CD8-positive, alpha-beta memory T cell (primary cell): Measurements from ENCODE around the gene MIB2. TPM values are rescaled to one million over a fixed set of nuclear protein-coding genes. Genes with fewer than 3 reads are reported as not detected.
"Not testable (repeated sequence)": the region's sequence is repeated elsewhere in the genome, so short reads cannot be mapped to it uniquely, and the experiment has no call there.

Experiments used
- CTCF ChIA-PET: fragments of 350-600 bp; sonication (Branson Sonifier 250); formaldehyde crosslinking; loops from one replicate; lab custom pipeline; 2021; ENCODE audit warnings: antibody characterized with exemption; lab: Charles Lee
- POLR2A ChIA-PET: fragments of 350-600 bp; sonication (Branson Sonifier 250); formaldehyde crosslinking; loops from one replicate; lab custom pipeline; 2021; ENCODE audit warnings: antibody characterized with exemption; lab: Charles Lee
- DNase-seq, 5 donors: peaks; one replicate each; pipeline versions ENCODE4 v3.0.0 to v3.0.0-alpha.2; 2020 to 2022; ENCODE audit warnings: mixed read lengths in 1 of 5
- H3K27ac ChIP-seq: one replicate; pipeline ENCODE4 v1.7.0; 2013; ENCODE audit warnings: low read depth, mild to moderate bottlenecking, low read length, moderate library complexity
- H3K27me3 ChIP-seq: 2 replicates; pipeline ENCODE4 v1.7.0; 2013; ENCODE audit warnings: low read length, mild to moderate bottlenecking; ENCODE audit not compliant: insufficient read depth, poor library complexity, severe bottlenecking
- H3K36me3 ChIP-seq: 2 replicates; pipeline ENCODE4 v1.7.0; 2013; ENCODE audit warnings: mild to moderate bottlenecking, low read length, moderate library complexity; ENCODE audit not compliant: insufficient read depth
- H3K4me1 ChIP-seq: 2 replicates; pipeline ENCODE4 v1.7.0; 2013; ENCODE audit warnings: mild to moderate bottlenecking, low read length, moderate library complexity; ENCODE audit not compliant: insufficient read depth
- H3K4me3 ChIP-seq: 2 replicates; pipeline ENCODE4 v1.7.0; 2013; ENCODE audit warnings: mild to moderate bottlenecking, low read length
- H3K9me3 ChIP-seq: 2 replicates; pipeline ENCODE4 v1.7.0; 2013; ENCODE audit warnings: mild to moderate bottlenecking, low read length
- H3K27ac Mint-ChIP-seq, 8 donors: one replicate each; pipeline ENCODE4 v1.8.0; 2020 to 2021; ENCODE audit warnings: mixed read lengths in 8 of 8, mild to moderate bottlenecking in 6 of 8, inconsistent platforms in 3 of 8, moderate library complexity in 3 of 8
- H3K27me3 Mint-ChIP-seq, 2 donors: one replicate each; pipeline ENCODE4 v1.8.0; 2020 to 2021; ENCODE audit warnings: mixed read lengths in 2 of 2, mild to moderate bottlenecking in 1 of 2, moderate library complexity in 1 of 2
- H3K36me3 Mint-ChIP-seq, 3 donors: one replicate each; pipeline ENCODE4 v1.8.0; 2020 to 2021; ENCODE audit warnings: mixed read lengths in 3 of 3, inconsistent platforms in 1 of 3, mild to moderate bottlenecking in 1 of 3
- H3K4me1 Mint-ChIP-seq, 3 donors: one replicate each; pipeline ENCODE4 v1.8.0; 2020 to 2021; ENCODE audit warnings: mixed read lengths in 3 of 3, inconsistent platforms in 1 of 3, mild to moderate bottlenecking in 1 of 3
- H3K4me3 Mint-ChIP-seq, 7 donors: one replicate each; pipeline ENCODE4 v1.8.0; 2020 to 2021; ENCODE audit warnings: mixed read lengths in 7 of 7, mild to moderate bottlenecking in 6 of 7, moderate library complexity in 4 of 7, inconsistent platforms in 2 of 7
- H3K9me3 Mint-ChIP-seq, 5 donors: one replicate each; pipeline ENCODE4 v1.8.0; 2020 to 2022; ENCODE audit warnings: mixed read lengths in 5 of 5, mild to moderate bottlenecking in 3 of 5, moderate library complexity in 2 of 5, inconsistent platforms in 1 of 5
- polyA plus RNA-seq: library from polyadenylated mRNA; unstranded; fragments of 300-500 nt; fragmentation: Illumina TruSeq; gene quantifications from one replicate; pipeline ENCODE4 v1.2.3, GENCODE V29; 2021
- total RNA-seq, 2 experiments: library from RNA; stranded (reverse); gene quantifications; one replicate each; pipeline ENCODE4 v1.2.3, GENCODE V29; 2021

Gene MIB2
- total and polyA plus RNA-seq, 3 experiments from 2014 or later, result 40.4 to 46.6 (median 45.7) TPM

DNA sequence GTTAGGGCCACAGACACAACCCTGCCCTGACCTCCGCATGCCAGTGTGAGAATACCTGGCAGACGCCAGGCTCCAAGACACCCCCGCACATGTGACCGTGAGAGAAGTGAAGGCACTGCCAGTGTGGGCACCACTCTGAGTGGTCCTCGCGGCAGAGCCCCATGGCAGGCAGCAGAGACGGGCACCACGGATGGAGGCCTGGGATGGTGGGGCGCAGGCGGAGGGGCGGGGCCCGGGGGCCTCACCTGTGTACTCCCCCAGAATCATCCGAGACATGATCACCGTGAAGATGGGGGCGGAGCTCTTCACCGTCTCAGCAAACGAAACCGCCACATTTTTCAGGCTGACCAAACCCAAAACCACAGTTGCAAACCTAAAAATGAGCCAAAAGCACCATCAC, 59.9 kb downstream of the MIB2 start:
- POLR2A ChIA-PET, H3K4me3 Mint-ChIP-seq, H3K9me3 ChIP-seq, DNase-seq, H3K27ac Mint-ChIP-seq, H3K4me3 ChIP-seq, H3K36me3 ChIP-seq, H3K27me3 ChIP-seq, CTCF ChIA-PET, H3K9me3 Mint-ChIP-seq, H3K27ac ChIP-seq, H3K27me3 Mint-ChIP-seq: not testable (repeated sequence)
- H3K4me1 Mint-ChIP-seq, result peaks cover 22 to 27% (median 25%) of the 10 kb centered on the region in 3 donors
- H3K4me1 ChIP-seq, result peaks cover 15% of the 10 kb centered on the region
- H3K36me3 Mint-ChIP-seq, result peaks cover 0 to 34% (median 0%) of the 10 kb centered on the region in 3 donors

DNA sequence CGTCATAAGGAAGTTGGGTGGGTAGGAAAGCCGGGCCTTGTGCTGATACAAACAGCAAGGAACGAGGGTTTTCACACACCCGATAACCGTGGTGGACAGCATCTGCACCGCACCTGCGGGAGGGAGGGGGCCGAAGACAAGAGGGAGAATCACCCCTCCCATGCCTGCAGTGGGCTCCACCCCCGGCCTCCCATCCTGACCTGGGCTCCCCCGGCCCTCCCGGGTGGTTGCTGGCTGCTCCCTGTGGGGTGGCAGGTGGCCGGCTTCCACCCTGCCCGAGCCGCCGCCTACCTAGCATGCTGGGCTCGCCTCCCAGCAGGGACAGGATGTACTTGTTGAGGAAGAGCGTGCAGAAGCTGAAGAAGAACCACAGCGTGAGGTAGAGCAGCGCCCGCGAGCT, 60.8 kb downstream of the MIB2 start:
- H3K4me3 ChIP-seq, H3K36me3 ChIP-seq, H3K9me3 Mint-ChIP-seq, H3K9me3 ChIP-seq, H3K27me3 ChIP-seq, H3K27me3 Mint-ChIP-seq, H3K4me3 Mint-ChIP-seq, CTCF ChIA-PET, H3K27ac Mint-ChIP-seq, H3K27ac ChIP-seq, POLR2A ChIA-PET: not testable (repeated sequence)
- H3K4me1 Mint-ChIP-seq, result peaks cover 22 to 27% (median 25%) of the 10 kb centered on the region in 3 donors
- DNase-seq, result peak in 1 of 5 donors; percentile 46
- H3K36me3 Mint-ChIP-seq, result peaks cover 0 to 29% (median 0%) of the 10 kb centered on the region in 3 donors
- H3K4me1 ChIP-seq, result peaks cover 15% of the 10 kb centered on the region

DNA sequence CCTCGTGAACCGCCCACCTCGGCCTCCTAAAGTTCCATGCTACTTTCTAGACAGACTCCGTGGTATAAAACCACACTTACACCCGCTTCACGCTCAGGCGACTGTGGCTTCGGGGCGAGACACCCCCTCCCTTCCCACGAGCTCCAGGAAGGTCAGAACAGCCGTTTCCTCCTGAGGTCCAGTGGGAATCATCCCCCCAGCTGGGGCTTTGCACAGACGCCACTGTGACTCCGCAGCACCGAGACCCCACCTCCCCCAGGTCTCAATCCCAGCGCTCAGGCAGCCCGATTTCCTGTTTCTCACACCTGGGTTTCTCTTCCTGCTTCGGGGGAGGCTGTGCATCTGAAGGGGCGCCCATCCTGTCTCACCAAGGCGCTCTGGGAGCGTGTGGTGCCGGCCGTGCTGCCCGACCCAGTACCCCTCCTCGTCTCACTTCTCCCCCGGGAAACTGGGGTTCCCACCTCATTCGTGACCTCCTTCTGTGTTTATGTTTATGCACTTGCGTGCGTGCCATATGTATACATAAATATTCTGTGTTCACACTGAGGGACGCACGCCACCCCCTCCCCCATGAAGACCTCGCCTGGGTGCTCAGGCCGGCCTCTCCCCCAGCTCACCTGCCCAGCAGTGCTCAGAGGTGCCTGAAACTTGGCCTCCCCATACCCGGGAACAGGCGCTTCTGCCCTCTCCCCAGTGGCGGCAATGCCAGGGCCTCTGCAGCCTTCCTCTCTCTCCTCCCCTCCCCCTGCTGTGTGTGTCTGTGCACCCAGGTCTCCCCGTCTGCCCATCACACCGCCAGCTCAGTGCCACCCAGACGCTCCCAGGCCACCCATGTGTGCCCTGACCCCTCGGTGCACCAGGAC, 62.6 kb downstream of the MIB2 start:
- ChIA-PET POLR2A (interaction anchor here (0.7 to 2.4 kb wide), 2 partner anchors 49 to 231 kb away, joined by 7 to 19 read pairs; no protein-coding TSS in a partner anchor), CTCF (interaction anchor here (0.6 to 2.0 kb wide), 5 partner anchors 8 to 105 kb away, joined by 3 to 8 read pairs (median 4); partner anchors contain the start of gene CDK11A)
- Histone ChIP-seq H3K4me1 (peaks cover 15% of the 10 kb centered on the region), H3K4me3 (peak overlapping the region; percentile 49), H3K27ac (peak overlapping the region; percentile 49), H3K36me3 (peaks cover 7% of the 10 kb centered on the region), H3K27me3 (no peaks in the 10 kb centered on the region), H3K9me3 (no peaks in the 10 kb centered on the region)
- DNase-seq, result peak; percentile 36 to 72 (median 65)
- Mint-ChIP-seq H3K36me3 (peaks cover 0 to 20% (median 0%) of the 10 kb centered on the region in 3 donors), H3K9me3 (no peaks in the 10 kb centered on the region), H3K27ac (peak overlapping the region; percentile 90 to 99 (median 96)), H3K4me1 (peaks cover 28 to 33% (median 30%) of the 10 kb centered on the region in 3 donors), H3K27me3 (peaks cover 0 to 1% of the 10 kb centered on the region in 2 donors), H3K4me3 (peak overlapping the region; percentile 78 to 91 (median 86))

DNA sequence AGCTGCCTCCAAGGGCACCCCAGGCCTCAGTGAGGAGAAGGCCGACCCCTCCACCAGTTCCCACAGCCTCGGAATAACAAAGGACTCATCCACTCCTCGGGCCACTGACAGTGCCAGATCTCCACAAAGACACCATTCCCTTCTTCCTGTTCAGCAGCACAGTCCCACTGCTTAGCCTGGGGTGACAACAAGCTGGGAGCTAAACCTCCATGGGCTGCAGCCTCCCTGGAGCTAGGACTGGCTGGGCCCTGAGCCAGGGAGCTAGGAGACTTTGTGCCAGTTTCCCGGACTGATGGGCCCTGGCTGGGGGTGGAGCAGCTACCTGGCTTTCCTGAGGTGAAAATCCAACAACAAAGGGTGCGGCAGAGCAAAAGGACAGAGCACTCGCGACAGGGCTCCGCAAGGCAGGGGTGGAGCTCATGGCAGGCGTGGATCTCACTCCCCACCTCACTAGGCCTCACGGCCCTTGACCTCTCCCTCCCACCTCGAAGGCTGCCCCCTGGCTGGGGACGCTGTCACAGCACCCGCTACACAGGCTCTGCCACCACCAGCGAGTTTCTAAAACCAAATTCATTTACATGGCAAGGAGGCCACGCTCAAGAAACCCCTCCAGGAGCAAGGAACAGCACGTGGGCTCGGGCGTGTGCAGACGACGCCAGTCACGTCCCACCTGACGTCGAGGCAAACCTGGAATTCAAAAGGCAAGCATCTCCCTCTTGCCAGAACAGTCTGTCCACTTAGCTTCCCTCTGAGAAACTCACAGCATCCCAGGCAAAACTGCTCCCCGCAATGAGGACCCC, 63.5 kb downstream of the MIB2 start:
- Histone ChIP-seq H3K27me3 (no peaks in the 10 kb centered on the region), H3K9me3 (no peaks in the 10 kb centered on the region), H3K27ac (no peak overlapping the region), H3K4me3 (peak overlapping the region; percentile 49), H3K36me3 (peaks cover 11% of the 10 kb centered on the region), H3K4me1 (peaks cover 15% of the 10 kb centered on the region)
- peaks cover 0 to 25% (median 0%) of the 10 kb centered on the region in 3 donors for H3K36me3 Mint-ChIP-seq
- peaks cover 0 to 2% of the 10 kb centered on the region in 2 donors for H3K27me3 Mint-ChIP-seq
- peaks cover 31 to 42% (median 36%) of the 10 kb centered on the region in 3 donors for H3K4me1 Mint-ChIP-seq
- POLR2A ChIA-PET, result interaction anchor here (2.4 kb wide), 1 partner anchor 49 kb away, joined by 19 read pairs; no protein-coding TSS in a partner anchor
- peak overlapping the region; percentile 90 to 99 (median 96) for H3K27ac Mint-ChIP-seq
- peak in 4 of 5 donors; percentile 21 to 51 (median 38) for DNase-seq
- CTCF ChIA-PET, result interaction anchor here (0.6 to 2.0 kb wide), 5 partner anchors 9 to 104 kb away, joined by 3 to 8 read pairs (median 4); partner anchors contain the start of gene CDK11A
- peak overlapping the region; percentile 78 to 91 (median 86) for H3K4me3 Mint-ChIP-seq
- H3K9me3 Mint-ChIP-seq, result no peaks in the 10 kb centered on the region

Other genes with a start within 250 kb of the MIB2 start
- 100 to 1,000 TPM; 159 to 169 TPM for gene AURKAIP1, start 240.3 kb upstream of the MIB2 start, total RNA-seq
- 157 TPM for gene AURKAIP1, start 240.3 kb upstream of the MIB2 start, polyA plus RNA-seq
- gene CCNL2, start 216.2 kb upstream of the MIB2 start, total RNA-seq, result 100 to 1,000 TPM; 119 to 124 TPM
- gene CCNL2, start 216.2 kb upstream of the MIB2 start, polyA plus RNA-seq, result 29.0 TPM
- 100 to 1,000 TPM; 206 to 208 TPM for gene MRPL20, start 208.2 kb upstream of the MIB2 start, total RNA-seq
- 198 TPM for gene MRPL20, start 208.2 kb upstream of the MIB2 start, polyA plus RNA-seq
- not detected for gene ANKRD65, start 194.2 kb upstream of the MIB2 start, total RNA-seq
- not detected for gene ANKRD65, start 194.2 kb upstream of the MIB2 start, polyA plus RNA-seq
- under 1 TPM in 1 of 2 experiments, not detected in 1; 0.31 TPM for gene VWA1, start 179.8 kb upstream of the MIB2 start, total RNA-seq
- not detected for gene VWA1, start 179.8 kb upstream of the MIB2 start, polyA plus RNA-seq
- gene ATAD3C, start 165.8 kb upstream of the MIB2 start, total RNA-seq, result 1 to 10 TPM in 1 of 2 experiments, under 1 TPM in 1; 0.53 to 1.9 TPM
- 4.3 TPM for gene ATAD3C, start 165.8 kb upstream of the MIB2 start, polyA plus RNA-seq
- gene ATAD3B, start 143.7 kb upstream of the MIB2 start, total RNA-seq, result 10 to 100 TPM; 81.6 to 86.6 TPM
- 7.9 TPM for gene ATAD3B, start 143.7 kb upstream of the MIB2 start, polyA plus RNA-seq
- gene ATAD3A, start 103.3 kb upstream of the MIB2 start, total RNA-seq, result 10 to 100 TPM; 97.4 to 98.7 TPM
- 16.0 TPM for gene ATAD3A, start 103.3 kb upstream of the MIB2 start, polyA plus RNA-seq
- under 1 TPM; 0.33 to 0.59 TPM for gene TMEM240, start 74.9 kb upstream of the MIB2 start, total RNA-seq
- not detected for gene TMEM240, start 74.9 kb upstream of the MIB2 start, polyA plus RNA-seq
- 100 to 1,000 TPM; 123 to 128 TPM for gene SSU72, start 40.6 kb upstream of the MIB2 start, total RNA-seq
- gene SSU72, start 40.6 kb upstream of the MIB2 start, polyA plus RNA-seq, result 231 TPM
- 1 to 10 TPM; 2.9 to 3.1 TPM for gene FNDC10, start 15.4 kb upstream of the MIB2 start, total RNA-seq
- gene FNDC10, start 15.4 kb upstream of the MIB2 start, polyA plus RNA-seq, result 1.1 TPM
- gene MMP23B, start 16.7 kb downstream of the MIB2 start, total RNA-seq, result 1 to 10 TPM; 2.1 to 2.9 TPM
- gene MMP23B, start 16.7 kb downstream of the MIB2 start, polyA plus RNA-seq, result 3.4 TPM
- gene CDK11B, start 43.5 kb downstream of the MIB2 start, total RNA-seq, result 10 to 100 TPM; 42.2 to 45.6 TPM
- gene CDK11B, start 43.5 kb downstream of the MIB2 start, polyA plus RNA-seq, result 18.3 TPM
- 10 to 100 TPM; 29.7 to 29.9 TPM for gene SLC35E2B, start 77.3 kb downstream of the MIB2 start, total RNA-seq
- gene SLC35E2B, start 77.3 kb downstream of the MIB2 start, polyA plus RNA-seq, result 47.5 TPM
- 10 to 100 TPM; 68.8 to 70.7 TPM for gene CDK11A, start 108.9 kb downstream of the MIB2 start, total RNA-seq
- gene CDK11A, start 108.9 kb downstream of the MIB2 start, polyA plus RNA-seq, result 18.4 TPM
- gene NADK, start 163.0 kb downstream of the MIB2 start, total RNA-seq, result 10 to 100 TPM; 75.4 to 77.0 TPM
- gene NADK, start 163.0 kb downstream of the MIB2 start, polyA plus RNA-seq, result 29.9 TPM